Neural progenitor cell (in vitro differentiated cells): ENCODE data around the gene SEMA4G.

Experiments
- EZH2 ChIP-seq: fragments of 200-600 bp; sonication (generic); IDR thresholded peaks from 2 replicates; pipeline ENCODE4 v1.6.1; 2017; ENCODE audit warnings: antibody characterized with exemption, mild to moderate bottlenecking, moderate library complexity
- TF ChIP-seq, protein P1 (sequence below): fragments of 200-600 bp; sonication (generic); IDR thresholded peaks from 2 replicates; pipeline ENCODE4 v1.5.1; 2017; ENCODE audit warnings: antibody characterized with exemption, mild to moderate bottlenecking

DNA sequence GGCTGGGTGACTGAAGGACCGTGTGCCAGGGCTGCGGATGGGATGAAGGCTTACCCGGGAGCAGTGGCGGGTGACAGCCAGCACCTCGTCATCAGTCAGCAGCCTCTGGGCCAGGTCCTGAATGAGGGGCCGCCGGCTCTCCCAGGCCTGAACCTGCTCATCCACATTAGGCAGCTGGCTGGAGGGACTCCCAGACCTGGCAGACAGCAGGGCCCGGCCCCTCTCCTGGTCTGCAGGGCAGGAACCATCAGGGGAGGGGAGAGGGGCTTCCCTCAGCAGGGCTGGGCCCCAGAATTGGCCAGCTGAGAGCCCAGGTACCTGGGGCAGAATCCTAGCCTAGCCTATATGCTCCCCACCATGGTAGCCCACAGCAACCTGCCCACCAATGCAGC is 46.3 kb downstream of the SEMA4G start:
- TF ChIP-seq, protein P1, sequence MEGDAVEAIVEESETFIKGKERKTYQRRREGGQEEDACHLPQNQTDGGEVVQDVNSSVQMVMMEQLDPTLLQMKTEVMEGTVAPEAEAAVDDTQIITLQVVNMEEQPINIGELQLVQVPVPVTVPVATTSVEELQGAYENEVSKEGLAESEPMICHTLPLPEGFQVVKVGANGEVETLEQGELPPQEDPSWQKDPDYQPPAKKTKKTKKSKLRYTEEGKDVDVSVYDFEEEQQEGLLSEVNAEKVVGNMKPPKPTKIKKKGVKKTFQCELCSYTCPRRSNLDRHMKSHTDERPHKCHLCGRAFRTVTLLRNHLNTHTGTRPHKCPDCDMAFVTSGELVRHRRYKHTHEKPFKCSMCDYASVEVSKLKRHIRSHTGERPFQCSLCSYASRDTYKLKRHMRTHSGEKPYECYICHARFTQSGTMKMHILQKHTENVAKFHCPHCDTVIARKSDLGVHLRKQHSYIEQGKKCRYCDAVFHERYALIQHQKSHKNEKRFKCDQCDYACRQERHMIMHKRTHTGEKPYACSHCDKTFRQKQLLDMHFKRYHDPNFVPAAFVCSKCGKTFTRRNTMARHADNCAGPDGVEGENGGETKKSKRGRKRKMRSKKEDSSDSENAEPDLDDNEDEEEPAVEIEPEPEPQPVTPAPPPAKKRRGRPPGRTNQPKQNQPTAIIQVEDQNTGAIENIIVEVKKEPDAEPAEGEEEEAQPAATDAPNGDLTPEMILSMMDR, result no peak
- TF ChIP-seq EZH2, result no peak
